Testis (tissue), 2 donors: ENCODE results near the gene TRIM50.
"Not testable (repeated sequence)": the region's sequence is repeated elsewhere in the genome, so short reads cannot be mapped to it uniquely, and the experiment has no call there.

ENCODE experiments used
- CTCF ChIP-seq, 3 experiments: fragments of 450-650 bp in 2 of 3; fragments of 200-600 bp in 1 of 3; sonication (generic) in 1 of 3; IDR thresholded peaks; one replicate each; pipeline ENCODE4 v1.5.1; 2016 to 2019; ENCODE audit warnings: antibody characterized with exemption in 3 of 3, mild to moderate bottlenecking in 2 of 3, moderate library complexity in 1 of 3
- POLR2A ChIP-seq: fragments of 450-650 bp; IDR thresholded peaks from one replicate; pipeline ENCODE4 v1.6.1; 2017; ENCODE audit warnings: antibody characterized with exemption, mild to moderate bottlenecking, moderate library complexity

DNA sequence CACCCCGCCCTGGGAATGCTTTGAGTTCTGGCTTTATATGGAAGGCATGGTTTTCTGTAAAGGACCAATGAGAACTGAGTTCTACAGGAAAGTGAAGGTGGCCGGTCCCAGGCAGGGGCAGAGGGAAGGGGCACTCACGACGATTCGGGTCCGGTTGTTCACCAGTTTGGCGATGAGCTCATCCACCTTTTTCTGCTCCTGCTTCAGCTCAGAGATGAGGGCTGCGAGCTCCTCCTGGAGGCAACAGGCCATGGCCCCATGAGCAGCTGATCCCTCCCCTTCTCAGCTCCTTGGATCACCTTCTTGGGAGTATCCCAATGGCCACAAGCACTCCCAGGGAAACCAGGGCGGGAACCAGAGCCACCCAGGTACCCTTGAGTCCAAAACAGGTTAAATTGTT is 7.9 kb downstream of the TRIM50 start:
- TF ChIP-seq POLR2A; CTCF (IDR thresholded peaks at IDR 0.05): not testable (repeated sequence)
